Endothelial cell of umbilical vein (primary cell): ENCODE data around the gene SRSF1. TPM values are rescaled to one million over a fixed set of nuclear protein-coding genes. Genes with fewer than 3 reads are reported as not detected.
A peak's percentile ranks its signal among the peaks of the same experiment; 100 is the strongest.

Experiments used
- BruUV-seq: library from RNA; stranded (reverse); fragments of 400-500 nt; replicated peaks from 2 replicates; lab custom pipeline; 2021; lab: Mats Ljungman, UMichigan
- CTCF ChIA-PET: fragments of 300-600, 350-600 bp; sonication (Branson Sonifier 250); formaldehyde crosslinking; loops from one replicate; lab custom pipeline; 2021; ENCODE audit warnings: antibody characterized with exemption, inconsistent platforms; lab: Charles Lee
- POLR2A ChIA-PET: fragments of 300-600, 350-600 bp; sonication (Branson Sonifier 250); formaldehyde crosslinking; loops from one replicate; lab custom pipeline; 2021; ENCODE audit warnings: antibody characterized with exemption, inconsistent platforms; lab: Charles Lee
- DNase-seq: peaks from one replicate; pipeline ENCODE4 v3.0.0-alpha.2; 2011; ENCODE audit warnings: low read depth, low spot score
- FAIRE-seq: peaks from 2 replicates; lab custom pipeline; 2011; peaks lifted over from hg19 to GRCh38; lab: Jason Lieb, UNC
- H2AFZ ChIP-seq: 2 replicates; pipeline ENCODE4 v1.6.0; 2012; ENCODE audit warnings: low read depth, low read length, control low read depth, inconsistent platforms
- H3K27ac ChIP-seq: 2 replicates; pipeline ENCODE4 v1.5.1; 2011; ENCODE audit warnings: low read depth, mild to moderate bottlenecking, control low read depth, low read length, moderate library complexity; ENCODE audit not compliant: insufficient read depth
- H3K27me3 ChIP-seq, 2 experiments: 2 replicates each; pipeline versions ENCODE4 v1.6.0 to v1.6.1; 2011; ENCODE audit warnings: low read length in 2 of 2, mixed read lengths in 1 of 2; ENCODE audit not compliant: control insufficient read depth in 2 of 2, insufficient read depth in 2 of 2
- H3K36me3 ChIP-seq, 2 experiments: 2 replicates in 1 of 2; 3 replicates in 1 of 2; pipeline ENCODE4 v1.5.1; 2011; ENCODE audit warnings: low read length in 2 of 2, mild to moderate bottlenecking in 1 of 2, moderate library complexity in 1 of 2; ENCODE audit not compliant: control insufficient read depth in 2 of 2, insufficient read depth in 2 of 2; ENCODE audit errors: extremely low read depth in 1 of 2
- H3K4me1 ChIP-seq: 3 replicates; pipeline ENCODE4 v1.5.1; 2011; ENCODE audit warnings: mild to moderate bottlenecking, low read length; ENCODE audit not compliant: control insufficient read depth, insufficient read depth; ENCODE audit errors: extremely low read depth
- H3K4me2 ChIP-seq: 2 replicates; pipeline ENCODE4 v1.6.1; 2011; ENCODE audit warnings: low read length, control low read depth, mixed read lengths; ENCODE audit not compliant: insufficient read depth
- H3K4me3 ChIP-seq, 3 experiments: fragments of 200-600 bp in 1 of 3; sonication (generic), shearing (Covaris generic) in 1 of 3; replicated peaks in 1 of 3; 2 replicates each; pipeline ENCODE4 v1.5.1; 2011 to 2016; ENCODE audit warnings: control low read depth in 3 of 3, low read length in 3 of 3, mild to moderate bottlenecking in 2 of 3, inconsistent platforms in 1 of 3, low read depth in 1 of 3, moderate library complexity in 1 of 3; ENCODE audit not compliant: insufficient read depth in 1 of 3
- H3K79me2 ChIP-seq: 2 replicates; pipeline ENCODE4 v1.6.0; 2012; ENCODE audit warnings: low read length, inconsistent platforms; ENCODE audit not compliant: control insufficient read depth, insufficient read depth
- H3K9ac ChIP-seq: replicated peaks from 2 replicates; pipeline ENCODE3; 2011; ENCODE audit warnings: low read length, control low read depth; ENCODE audit not compliant: insufficient read depth; ENCODE audit errors: extremely low read depth
- H3K9me1 ChIP-seq: replicated peaks from 3 replicates; pipeline ENCODE4 v1.6.0; 2011; ENCODE audit warnings: mild to moderate bottlenecking, low read length; ENCODE audit not compliant: control insufficient read depth, insufficient read depth; ENCODE audit errors: extremely low read depth
- H3K9me3 ChIP-seq: replicated peaks from 2 replicates; pipeline ENCODE4 v1.5.1; 2012; ENCODE audit warnings: low read length, inconsistent platforms; ENCODE audit not compliant: control insufficient read depth, insufficient read depth
- H4K20me1 ChIP-seq: replicated peaks from 2 replicates; pipeline ENCODE3; 2011; ENCODE audit warnings: mild to moderate bottlenecking, low read length; ENCODE audit not compliant: control insufficient read depth, insufficient read depth; ENCODE audit errors: extremely low read depth
- CTCF ChIP-seq, 2 donors: IDR thresholded peaks; 1 replicate in 1 of 2; 2 replicates in 1 of 2; pipeline ENCODE4 v1.5.1; 2011; ENCODE audit warnings: low read length in 2 of 2, mild to moderate bottlenecking in 2 of 2, moderate library complexity in 2 of 2, control low read depth in 1 of 2, inconsistent platforms in 1 of 2, low read depth in 1 of 2; ENCODE audit not compliant: insufficient read depth in 1 of 2; ENCODE audit errors: extremely low read depth in 1 of 2
- EZH2 ChIP-seq: IDR thresholded peaks from 2 replicates; pipeline ENCODE4 v1.6.1; 2012; ENCODE audit warnings: borderline replicate concordance, low read depth, mild to moderate bottlenecking, moderate library complexity, low read length, inconsistent platforms; ENCODE audit not compliant: severe bottlenecking
- FOS ChIP-seq: IDR thresholded peaks from 2 replicates; pipeline ENCODE4 v1.6.1; 2011; ENCODE audit warnings: mild to moderate bottlenecking, low read length, moderate library complexity, borderline replicate concordance; ENCODE audit not compliant: insufficient read depth
- MYC ChIP-seq: IDR thresholded peaks from one replicate; pipeline ENCODE4 v1.6.1; 2011; ENCODE audit warnings: mild to moderate bottlenecking, low read depth, low read length
- POLR2A ChIP-seq: IDR thresholded peaks from 2 replicates; pipeline ENCODE4 v1.6.1; 2012; ENCODE audit warnings: low read depth, mild to moderate bottlenecking, control low read depth, low read length
- POLR2AphosphoS5 ChIP-seq: IDR thresholded peaks from 2 replicates; pipeline ENCODE4 v1.6.1; 2012; ENCODE audit warnings: low read depth, mild to moderate bottlenecking, control low read depth, low read length, moderate library complexity; ENCODE audit not compliant: insufficient read depth
- dilution Hi-C: fragments of 300-500 bp; cut with MboI; formaldehyde crosslinking; loops from one replicate; pipeline ENCODE4 v1.15.0; 2019; ENCODE audit warnings: low sequenced_read_pairs; ENCODE audit not compliant: extremely low pct_ligation_motif_present
- intact Hi-C: fragments of 100-400 bp; cut with micrococcal nuclease; formaldehyde crosslinking; loops from one replicate; pipeline ENCODE4 v1.10.0; 2022
- polyA plus RNA-seq, 4 experiments: library from polyadenylated mRNA; depleted of rRNA in 3 of 4; stranded (reverse) in 3 of 4; unstranded in 1 of 4; fragments of >200 nt; gene quantifications; 2 replicates each; pipeline versions ENCODE4 v1.2.1 to v1.2.3, GENCODE V29; 2011 to 2012; ENCODE audit warnings: missing spikeins in 1 of 4
- total RNA-seq: library from RNA; stranded (reverse); gene quantifications from 2 replicates; pipeline ENCODE4 v1.2.3, GENCODE V29; 2021

Gene SRSF1
- total and polyA plus RNA-seq, 2 donors (not counting 3 experiments of a cell fraction or from before 2014, with no cell fraction given), result 133 to 316 TPM

- Histone ChIP-seq H3K9me3 (no peaks in the 10 kb centered on the region), H3K79me2 (peaks cover 4% of the 10 kb centered on the region), H4K20me1 (no peaks in the 10 kb centered on the region), H3K4me2 (peak within 1 kb of the TSS; percentile 65), H2AFZ (peak within 1 kb of the TSS; percentile 69), H3K9me1 (no peaks in the 10 kb centered on the region), H3K9ac (peak within 1 kb of the TSS; percentile 68), H3K36me3 (no peaks in the 10 kb centered on the region), H3K4me1 (peaks cover 36% of the 10 kb centered on the region), H3K4me3 (peak within 1 kb of the TSS; percentile 57 to 88 (median 77)), H3K27ac (peak within 1 kb of the TSS; percentile 44), H3K27me3 (peaks cover 2 to 7% of the 10 kb centered on the region in 2 experiments)
- ChIA-PET POLR2A (interaction anchor here (0.6 to 1.5 kb wide), 4 partner anchors 30 to 63 kb away, joined by 3 to 5 read pairs (median 3); no protein-coding TSS in a partner anchor), CTCF (interaction anchor here (0.6 to 5.3 kb wide), 30 partner anchors 9 to 172 kb away, joined by 3 to 45 read pairs (median 8); partner anchors contain the start of gene DYNLL2)
- no TSS peak for BruUV-seq
- DNase-seq, result peak; percentile 56
- peak; percentile 50 for FAIRE-seq
- dilution Hi-C loops (no loop called here), intact Hi-C loops (loop anchor here (1.0 kb wide), 2 partner anchors 63 to 97 kb away; no protein-coding TSS in a partner anchor)
- no peak for TF ChIP-seq FOS
- TF ChIP-seq CTCF (IDR thresholded peaks at IDR 0.05; ENCODE audit: extremely low read depth in 1 of 2, insufficient read depth in 1 of 2, low read depth in 1 of 2, low read length in 2 of 2), result peak in 1 of 2 donors; percentile 43
- peak; percentile 23 for TF ChIP-seq POLR2A
- TF ChIP-seq MYC, result no peak
- no peak for TF ChIP-seq EZH2
- TF ChIP-seq POLR2AphosphoS5, result no peak
Measured at GRCh38 chr17:57955183-57955931, 51.7 kb downstream of the SRSF1 start, which contains the start of gene CUEDC1. TSS of gene CUEDC1 (minus strand) at chr17:57955412. CDS start at chr17:57885564, 69,848 bp downstream.
